Suppressor macrophage (primary cell): Measurements from ENCODE around the gene TMEM245.

Experiments
- DNase-seq, 4 experiments: peaks; one replicate each; pipeline ENCODE4 v3.0.0-alpha.2; 2020 to 2022

Gene TMEM245

DNA sequence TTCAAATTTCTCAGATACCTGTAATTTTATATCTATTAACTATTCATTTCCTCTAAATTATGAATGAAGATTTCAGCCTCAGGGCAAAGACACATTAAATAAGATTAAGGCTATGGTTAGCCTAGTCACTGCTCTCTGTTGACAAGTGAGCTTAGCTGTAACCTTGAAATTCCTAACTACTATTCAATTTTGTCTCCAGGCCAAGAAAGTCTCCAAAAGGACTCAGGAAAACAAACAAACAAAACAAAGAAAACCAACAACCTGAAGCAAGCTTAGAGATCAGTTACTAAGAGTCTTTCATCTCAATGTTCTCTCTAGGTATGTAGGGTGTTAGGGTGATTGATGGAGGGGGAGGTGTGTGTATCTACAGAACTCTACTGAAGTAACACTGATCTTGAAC is 96.9 kb downstream of the TMEM245 start:
- DNase-seq, result no peak

DNA sequence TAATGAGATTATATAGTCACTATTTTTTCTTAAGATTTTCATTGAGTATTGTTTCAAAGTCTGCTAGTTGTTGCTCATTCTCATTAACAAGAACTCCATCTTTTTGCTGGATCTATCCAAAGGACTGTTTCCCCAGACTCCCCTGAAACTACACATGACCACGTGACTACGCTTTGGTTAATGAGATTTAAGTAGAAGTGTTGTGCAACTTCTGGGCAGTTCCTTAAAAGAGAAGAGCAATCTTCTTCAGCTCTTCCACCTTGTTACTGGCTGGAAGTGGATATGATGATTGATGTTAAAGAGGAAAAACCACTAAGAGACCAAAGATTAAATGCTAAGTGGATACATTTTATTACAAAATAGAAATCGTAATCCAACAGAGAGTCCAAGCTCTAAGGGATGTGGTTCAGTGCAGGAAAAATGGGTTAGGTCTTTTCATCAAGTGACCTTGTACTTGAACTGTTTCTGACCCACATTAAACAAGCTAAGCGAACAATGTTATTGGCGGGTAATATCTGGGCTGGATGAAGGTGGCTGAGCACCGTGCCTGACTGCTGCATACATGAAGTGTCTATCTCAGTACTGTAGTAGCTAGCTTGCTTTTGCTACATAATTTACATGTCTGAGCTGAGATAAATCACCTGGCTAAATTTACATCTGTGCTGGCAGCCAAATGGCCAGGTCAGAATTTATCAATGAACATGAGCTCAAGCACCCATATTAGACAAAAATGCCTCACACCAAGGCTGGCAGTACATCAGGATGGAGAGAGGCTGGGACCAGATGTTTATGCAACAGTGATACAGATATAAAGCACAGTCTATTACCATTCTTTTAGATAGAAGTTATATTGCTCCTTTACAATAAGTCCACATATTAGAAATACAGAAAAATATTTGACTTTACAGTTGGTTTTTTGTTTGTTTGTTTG is 98.9 kb downstream of the TMEM245 start:
- peak; percentile 16 to 67 (median 50) for DNase-seq

DNA sequence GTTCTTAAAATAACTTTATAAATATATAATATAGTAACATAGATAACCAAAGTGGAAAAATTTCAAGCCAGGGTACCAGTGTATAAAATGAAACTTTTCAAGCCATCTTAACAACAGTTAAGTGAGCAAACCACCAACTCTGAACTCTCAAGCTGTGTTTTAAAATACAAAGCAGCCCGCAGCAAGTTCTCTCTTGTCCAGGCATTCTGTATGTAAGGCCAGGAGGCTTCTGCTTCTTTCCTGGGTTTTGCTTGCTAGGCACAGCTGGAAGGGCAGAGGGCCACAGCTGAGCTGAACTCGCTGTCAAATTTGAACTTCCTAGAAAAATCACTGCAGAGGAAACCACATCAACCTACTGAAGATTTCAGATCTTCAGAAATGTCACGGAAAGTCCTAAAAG is 99.6 kb downstream of the TMEM245 start:
- peak in 2 of 4 experiments; percentile 4 to 12 for DNase-seq

DNA sequence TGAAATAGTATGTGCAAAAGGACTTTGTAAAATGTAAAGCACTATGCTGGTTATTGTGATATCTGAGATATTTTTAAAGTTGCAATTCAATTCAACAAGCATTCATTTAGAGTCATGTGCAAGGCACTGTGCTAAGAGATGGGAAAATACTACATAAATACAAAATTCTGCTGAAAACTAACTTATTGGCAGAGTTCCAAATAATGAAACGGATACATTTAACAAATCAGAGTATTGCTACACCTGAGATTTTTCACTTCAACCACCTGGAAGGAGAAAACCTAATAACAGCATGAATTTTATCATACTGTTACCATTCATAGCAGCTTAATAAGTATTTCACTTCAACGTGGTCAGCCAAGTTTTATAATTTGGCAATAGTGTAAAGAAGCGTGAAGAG is 100.3 kb downstream of the TMEM245 start:
- no peak for DNase-seq

DNA sequence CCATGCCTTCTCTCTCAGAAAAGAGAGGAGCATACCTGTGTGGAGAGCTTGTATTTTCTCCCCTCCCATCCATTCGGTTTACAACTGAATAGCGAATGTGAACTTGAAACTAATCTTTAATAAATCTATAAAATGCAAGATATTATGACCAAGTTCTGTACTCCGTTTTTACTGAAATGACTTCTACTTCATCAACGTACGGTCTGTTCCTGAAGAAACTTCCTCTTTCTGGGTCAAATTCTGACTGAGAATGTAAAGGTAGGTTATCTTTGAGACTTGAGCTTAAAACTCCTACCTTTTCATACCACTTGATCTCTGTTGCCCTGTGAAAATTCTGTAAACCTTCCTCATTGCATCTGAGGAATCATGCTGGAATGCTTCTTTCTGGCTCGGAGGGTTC is 102.3 kb downstream of the TMEM245 start:
- DNase-seq, result no peak

DNA sequence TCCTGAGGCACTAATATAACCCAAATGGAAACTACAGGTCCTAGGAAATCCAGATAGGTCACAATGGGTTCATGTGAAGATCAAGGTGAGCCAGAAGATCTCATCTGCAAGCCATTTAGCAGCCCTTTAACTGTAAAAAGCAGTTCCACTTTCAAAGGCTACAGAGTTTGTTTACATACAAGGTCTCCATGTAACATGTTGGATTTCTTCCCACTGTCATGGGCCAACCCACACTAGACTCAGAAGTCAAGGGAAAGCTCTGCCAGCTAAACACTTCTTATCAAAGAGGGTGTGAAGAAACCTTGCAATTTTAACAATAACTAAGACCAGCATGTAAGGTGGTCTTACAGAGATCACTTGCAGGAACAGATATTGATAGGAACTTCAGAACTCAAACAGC is 102.7 kb downstream of the TMEM245 start:
- DNase-seq, result no peak

DNA sequence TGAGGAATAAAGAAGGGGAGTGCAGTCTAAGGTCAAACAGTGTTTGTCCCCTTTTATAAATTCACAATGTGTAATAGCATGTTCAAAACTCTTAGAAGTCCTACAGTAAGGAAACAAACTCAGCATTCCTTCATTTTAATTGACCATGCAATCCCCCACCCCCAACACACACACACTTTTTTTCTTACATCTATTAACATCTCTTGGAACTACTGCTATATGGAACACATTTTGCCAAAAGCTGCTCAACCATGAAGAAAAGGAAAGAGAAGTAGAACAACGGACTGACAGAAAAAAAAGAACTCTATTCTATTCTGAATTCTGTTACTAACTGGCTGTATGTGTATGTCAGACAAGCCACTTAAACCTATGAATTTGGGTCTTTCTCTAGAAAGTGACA is 103.6 kb downstream of the TMEM245 start:
- DNase-seq, result no peak

DNA sequence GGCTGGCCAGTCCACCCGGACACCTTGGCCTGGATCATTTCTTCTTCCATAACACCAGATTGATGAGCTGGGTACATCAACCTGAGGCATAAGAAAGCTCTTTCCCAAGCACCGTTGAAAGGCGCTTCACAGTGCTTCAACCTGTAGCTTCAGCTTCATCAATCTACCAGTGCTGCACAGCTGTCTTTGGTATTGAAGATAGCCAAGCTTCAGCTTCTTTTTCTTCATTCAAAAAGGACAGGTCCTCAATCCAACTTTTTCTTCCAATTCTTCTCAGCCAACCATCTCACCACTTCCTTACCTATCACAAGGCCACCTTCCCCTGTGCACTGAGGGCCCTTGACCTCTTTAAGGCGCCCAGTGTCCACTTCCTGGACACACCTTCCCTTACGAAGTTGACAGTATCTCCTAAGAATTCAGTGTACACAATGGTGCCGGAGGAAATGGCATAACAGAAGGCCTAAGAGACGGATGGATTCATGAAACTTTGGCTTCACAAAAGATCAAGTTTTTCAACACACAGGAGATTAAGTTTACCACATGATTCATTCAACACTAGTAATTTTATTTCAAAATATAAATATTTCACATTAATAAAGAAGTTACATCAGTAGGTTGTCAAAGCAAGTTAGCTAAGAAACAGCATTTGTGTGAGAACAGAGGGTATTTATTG is 105.0 kb downstream of the TMEM245 start:
- no peak for DNase-seq

DNA sequence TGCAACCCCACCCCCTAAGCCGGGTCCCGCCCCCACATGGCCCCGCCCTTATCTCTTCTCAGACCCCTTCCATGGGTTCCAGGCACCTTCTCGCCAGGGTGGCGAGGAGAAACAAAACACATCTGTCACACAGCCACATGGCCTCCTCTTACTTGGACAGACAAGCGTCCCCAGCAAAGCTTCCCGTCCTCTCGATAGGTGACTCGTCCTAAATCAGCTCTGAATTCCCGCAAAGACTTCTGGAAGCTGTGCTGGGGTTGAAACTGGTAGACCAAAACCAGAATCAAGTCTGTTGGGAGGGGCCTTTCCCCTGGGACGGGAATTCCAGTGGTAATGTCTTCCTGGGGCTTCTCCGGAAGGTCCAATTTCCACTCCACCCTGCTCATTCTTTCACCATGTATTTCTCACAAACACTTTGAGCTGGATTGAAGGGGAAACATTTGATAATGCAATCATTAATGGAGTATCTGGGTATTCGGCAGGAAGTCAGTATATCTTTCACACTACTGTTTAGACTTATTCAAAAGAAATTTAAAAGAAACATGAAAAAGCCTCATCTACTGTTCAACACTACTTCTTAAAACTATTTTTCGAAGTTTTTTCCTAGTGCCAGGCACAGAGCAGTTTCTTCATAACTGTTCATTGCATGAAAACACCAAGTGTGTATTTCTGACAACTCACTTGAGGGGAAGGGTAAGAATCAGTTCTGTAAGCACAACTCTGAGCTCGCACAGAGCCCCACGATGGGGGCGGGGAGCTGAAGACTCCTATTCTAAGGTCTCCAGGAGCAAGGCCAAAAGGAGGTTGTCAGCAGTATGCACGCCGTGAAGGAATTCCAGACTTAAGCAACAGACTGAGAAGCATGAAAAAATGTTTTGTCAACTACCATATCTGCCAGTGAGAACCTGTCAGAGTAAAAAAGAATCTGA is 105.8 kb downstream of the TMEM245 start:
- DNase-seq, result no peak

DNA sequence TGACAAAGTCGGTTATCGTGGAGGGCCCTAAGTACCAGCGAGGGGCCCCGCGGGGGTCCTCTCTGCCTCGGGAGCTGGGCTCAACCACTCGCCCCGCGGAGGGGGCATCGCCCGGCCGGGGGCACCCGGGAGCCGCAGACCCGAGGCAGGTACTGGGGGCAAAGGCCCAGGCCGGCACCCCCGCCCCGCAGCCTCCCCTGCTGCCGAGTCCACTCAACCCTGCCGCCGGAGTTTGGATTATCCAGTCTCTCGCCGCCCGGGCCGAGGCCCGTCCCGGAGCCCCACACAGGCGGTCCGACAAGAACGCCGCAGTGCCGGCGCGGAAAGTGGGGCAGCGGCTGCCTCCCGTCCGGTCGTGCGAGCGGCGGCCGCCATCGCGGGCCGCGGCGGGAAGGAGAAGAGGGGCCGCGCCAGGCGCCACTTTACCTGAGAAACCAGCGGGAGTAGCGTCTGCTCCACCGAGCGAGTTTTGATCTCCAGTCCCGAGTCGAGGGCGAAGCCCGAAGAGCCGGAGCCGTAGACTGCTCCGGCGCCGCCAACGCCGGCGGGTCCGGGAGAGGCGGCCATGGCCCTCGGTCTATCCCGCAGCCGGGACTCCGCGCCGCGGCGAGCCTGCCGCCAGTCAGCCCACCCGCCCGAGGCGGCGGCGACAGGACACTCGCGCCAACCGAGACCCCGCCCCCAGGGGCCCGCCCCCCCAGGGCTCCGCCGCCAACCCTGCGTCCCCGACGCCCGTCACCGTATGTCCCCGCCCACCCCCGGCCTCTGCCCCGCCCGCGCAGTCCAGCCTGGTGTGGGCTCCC is 106.7 kb downstream of the TMEM245 start, which contains the start of gene CTNNAL1:
CTNNAL1 (minus strand) TSS at position 624 of the 803 bp plus-strand sequence; CDS start at position 567, 57 bp downstream.
- peak; percentile 71 to 94 (median 82) for DNase-seq

DNA sequence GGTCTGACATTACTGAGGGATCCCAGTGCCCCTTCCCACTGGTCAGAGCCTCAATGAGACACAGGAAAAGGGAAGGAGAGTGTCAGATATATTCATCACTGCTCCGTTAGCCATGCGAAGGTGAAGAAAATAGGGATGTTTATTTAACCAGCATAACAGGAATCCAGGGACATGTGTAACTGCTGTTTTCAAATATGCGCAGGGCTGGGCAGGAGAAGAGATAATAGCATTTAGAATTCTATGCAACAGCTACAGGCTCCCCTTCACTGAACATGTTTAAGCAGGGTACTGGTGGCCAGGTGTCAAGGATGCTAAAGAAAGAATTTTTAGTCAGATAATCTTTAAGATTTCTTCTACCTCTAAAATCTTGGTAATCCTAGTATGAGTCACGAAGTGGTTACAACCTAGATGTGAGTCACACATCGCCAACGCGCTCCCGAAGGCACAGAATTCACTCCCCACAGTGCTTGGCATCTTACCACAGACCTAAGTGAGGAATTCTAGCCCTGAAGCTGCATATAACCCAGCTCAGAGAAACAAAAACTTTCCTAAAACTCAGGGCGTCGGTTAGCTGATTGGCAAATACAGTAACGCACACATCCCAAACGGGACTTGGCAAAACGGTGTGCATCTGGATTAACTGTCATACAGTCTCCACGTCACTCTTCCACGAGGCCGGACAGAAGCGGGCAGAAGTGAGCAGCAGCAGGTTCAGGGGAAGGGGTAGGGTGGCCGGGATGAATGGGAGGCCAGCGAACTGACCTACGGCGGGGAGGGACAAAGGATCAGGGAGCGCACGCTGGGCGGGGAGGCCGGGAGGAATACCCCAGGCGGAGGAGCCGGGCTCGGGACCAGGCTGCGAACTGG is 107.5 kb downstream of the TMEM245 start:
- DNase-seq, result peak; percentile 63 to 79 (median 68)

DNA sequence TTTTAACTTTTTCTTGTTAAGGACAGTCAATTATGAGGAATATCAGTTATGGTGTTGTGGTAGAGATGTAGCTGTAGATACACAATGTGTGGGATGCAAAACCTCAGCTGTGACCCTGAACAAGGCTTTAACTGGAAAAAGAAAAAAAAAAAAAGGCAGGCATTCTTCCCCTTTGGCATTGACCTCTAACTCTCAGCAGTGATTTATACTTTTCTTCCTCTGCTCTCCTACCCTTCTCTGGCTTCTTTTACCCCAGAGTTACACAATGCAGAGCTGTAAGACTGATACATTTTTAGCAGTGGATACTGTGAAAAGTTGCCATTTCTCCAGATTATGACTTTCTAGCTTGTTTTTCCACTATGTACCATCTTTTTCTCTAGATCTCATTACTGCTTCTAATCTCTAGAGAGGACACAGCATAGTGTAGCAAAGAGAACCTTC is 108.5 kb downstream of the TMEM245 start:
- peak in 3 of 4 experiments; percentile 5 to 54 (median 42) for DNase-seq

DNA sequence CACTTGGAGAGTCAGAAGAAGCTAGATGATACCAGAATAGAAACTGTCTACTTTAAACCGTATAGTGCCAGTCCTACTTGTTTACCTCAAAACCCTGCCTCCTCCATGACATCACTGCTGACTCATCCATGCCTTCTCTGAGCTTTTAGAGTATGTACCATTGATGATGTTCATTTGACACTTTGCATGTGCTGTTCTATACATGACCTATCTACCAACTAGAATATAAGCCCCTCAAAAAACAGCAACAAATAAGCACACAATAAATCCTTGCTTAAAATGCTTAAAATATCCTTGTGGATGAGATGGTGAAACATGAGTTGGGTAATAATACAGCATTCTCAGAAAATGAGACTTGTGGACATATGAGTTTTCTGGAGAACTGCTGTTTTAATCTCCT is 109.0 kb downstream of the TMEM245 start:
- peak; percentile 29 to 58 (median 48) for DNase-seq

DNA sequence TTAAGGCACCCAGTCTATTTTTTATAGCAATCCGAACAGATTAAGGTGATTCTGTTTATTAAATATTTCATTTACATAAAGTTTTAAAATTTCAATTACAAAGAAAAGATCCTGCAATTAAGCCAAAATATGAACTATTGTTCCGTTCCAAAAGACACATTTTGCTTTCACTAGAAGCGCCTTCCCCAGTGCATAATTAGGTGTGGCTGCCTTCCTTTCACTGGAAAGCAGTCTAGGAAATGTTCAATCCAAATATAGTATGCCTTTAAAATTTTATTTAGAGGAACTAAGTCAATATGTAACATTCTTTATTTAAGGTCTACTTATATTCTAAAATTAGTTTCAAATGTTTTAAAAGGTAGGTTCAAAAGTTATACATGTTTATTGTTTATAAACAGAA is 114.1 kb downstream of the TMEM245 start:
- DNase-seq, result no peak

DNA sequence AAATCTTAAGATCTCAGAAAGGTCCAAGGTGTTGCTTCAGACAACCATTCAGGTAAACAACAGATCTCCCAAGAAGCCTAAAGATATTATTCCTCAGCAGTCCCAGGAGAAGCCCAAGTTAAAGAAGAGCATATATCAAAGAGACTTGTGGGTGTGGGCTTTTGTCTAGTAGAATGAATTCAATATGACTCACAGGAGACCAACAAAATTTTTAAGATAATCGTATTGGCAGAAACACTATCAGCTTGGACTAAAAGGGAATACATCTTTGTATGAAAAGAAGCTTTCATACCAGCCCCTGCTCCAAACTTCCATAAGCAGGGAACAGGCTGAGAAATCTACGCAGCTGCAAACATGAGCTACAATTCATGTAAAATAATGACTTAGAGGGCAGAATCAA is 116.6 kb downstream of the TMEM245 start:
- DNase-seq, result no peak

DNA sequence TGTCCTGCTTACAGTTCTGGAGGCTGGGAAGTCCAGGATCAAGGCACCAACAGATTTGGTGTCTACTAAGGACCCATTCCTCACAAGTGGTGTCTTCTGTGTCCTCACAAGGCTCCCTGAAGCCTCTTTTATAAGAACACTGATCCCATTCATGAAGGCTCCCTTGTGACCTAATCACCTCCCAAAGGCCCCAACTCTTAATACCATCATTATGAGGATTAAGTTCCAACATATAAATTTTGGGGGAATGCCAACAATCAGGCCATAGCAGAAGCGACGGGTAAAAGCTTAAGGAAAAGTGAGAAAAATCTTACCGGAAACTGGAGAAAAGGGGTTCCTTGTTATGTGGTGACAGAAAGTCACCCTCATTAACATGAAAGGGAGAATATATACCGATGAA is 117.6 kb downstream of the TMEM245 start:
- DNase-seq, result no peak

DNA sequence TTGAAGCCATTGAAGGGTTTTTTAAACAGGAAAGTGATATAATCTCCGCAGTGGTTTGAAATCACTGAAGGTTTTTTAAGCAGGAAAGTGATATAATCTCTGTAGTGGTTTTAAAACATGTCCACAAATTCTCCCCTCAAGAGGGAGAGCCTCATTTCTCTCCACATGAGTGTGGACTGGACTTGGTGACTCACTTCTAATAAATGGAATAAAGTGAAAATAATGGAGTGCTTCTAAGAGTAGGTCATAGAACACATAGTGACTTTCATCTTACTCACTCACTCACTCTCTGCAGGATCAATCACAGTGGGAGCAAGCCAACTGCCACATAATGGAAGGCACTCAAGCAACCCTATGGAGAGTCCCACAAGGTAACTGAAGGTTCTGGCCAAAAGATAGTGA is 118.5 kb downstream of the TMEM245 start:
- DNase-seq, result no peak

DNA sequence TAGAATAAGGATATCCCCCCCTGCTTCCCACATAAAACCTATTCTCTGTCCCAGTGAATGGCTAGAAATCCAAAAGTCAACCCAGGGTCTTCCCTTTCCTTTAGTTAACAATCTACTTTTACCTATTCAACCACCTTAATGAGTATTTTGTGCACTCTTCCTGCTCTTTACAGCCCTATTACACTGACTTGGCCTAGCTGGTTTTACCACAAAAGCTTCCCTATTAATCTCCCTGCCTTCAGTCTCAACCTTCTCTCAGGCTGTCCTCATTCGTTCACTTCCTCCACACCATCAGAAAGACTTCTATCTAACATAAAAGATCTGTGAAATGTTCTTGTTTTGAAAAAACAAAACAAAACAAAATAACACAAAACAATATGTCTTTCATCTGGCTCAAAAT is 122.6 kb downstream of the TMEM245 start:
- no peak for DNase-seq

DNA sequence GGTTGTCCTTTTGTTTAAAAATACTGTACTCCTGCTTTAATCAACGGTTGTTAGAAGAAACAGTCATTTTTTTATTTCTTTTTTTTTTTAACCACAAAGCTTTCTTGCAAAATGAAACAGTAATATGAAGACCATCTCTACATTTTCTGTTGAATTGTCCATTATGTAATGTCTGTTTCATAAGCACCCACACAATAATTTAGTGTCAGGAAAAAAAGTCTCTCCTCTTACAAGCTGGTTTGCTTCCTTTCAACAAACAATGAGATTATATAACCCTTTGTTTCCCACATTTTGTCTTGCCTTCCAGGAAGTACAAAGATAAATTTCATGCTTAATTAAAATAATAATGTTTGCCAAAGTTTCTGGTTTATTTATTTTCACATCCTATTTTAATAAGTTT is 123.1 kb downstream of the TMEM245 start:
- no peak for DNase-seq

DNA sequence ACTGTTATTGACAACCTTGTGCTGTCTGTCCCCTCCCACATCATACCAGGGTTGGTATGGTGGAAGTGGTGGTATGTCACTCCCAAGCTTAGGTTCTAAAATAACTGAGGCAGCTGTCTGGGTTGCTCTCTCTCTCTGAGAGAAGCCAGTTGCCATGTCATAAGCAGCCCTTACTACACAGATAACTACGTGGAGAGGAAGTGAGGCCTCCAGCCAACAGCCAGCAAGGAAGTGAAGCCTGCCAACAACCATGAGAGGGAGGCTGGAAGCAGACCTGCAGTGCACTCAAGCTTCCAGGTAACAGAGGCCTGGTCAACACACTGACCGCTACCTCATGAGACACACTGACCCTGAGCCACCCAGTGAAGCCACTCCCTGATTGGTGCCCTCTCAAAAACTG is 125.1 kb downstream of the TMEM245 start:
- peak; percentile 36 to 61 (median 56) for DNase-seq

DNA sequence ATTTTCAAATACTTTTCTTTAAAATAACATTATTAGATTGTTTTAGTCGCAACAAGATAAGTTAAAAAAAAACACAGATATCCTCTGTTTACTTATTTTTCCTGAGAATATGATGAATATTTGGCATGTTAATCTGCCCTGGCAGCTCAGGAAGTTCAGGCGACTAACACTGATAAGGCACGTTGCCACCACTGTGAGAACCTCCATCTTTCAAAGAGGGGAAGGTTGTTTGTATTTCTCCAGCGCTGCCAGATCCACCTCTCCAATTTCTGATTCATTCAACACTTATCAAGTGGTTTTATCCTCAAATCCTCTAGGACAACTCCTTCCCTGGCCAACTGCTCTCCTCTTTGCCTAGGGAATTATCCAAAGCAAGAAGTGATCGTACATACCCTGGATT is 128.3 kb downstream of the TMEM245 start:
- DNase-seq, result no peak
